HG03175 (cell line): ENCODE measurements around the gene ADPRH.
"Not testable (repeated sequence)": the region's sequence is repeated elsewhere in the genome, so short reads cannot be mapped to it uniquely, and the experiment has no call there.

ENCODE experiments used
- ATAC-seq: cut with Tn5 transposase; IDR thresholded peaks from one replicate; pipeline ENCODE4 v1.9.1; 2021; ENCODE audit warnings: mild to moderate bottlenecking, moderate library complexity; ENCODE audit not compliant: unreplicated experiment

Gene ADPRH

GRCh38 chr3:119579366-119580066, at the start of gene ADPRH:
Gene ADPRH (plus strand): TSS chr3:119579492. CDS start chr3:119582170, 2,678 bp downstream.
- ATAC-seq: peak; percentile 65

GRCh38 chr3:119529883-119530282, 49.4 kb upstream of the ADPRH start:
- ATAC-seq: no peak

GRCh38 chr3:119530456-119530855, 48.8 kb upstream of the ADPRH start:
- ATAC-seq: no peak

GRCh38 chr3:119531151-119531550, 48.1 kb upstream of the ADPRH start:
- ATAC-seq: no peak

GRCh38 chr3:119534296-119534695, 45.0 kb upstream of the ADPRH start:
- no peak for ATAC-seq

GRCh38 chr3:119536757-119537156, 42.5 kb upstream of the ADPRH start:
- ATAC-seq: no peak

GRCh38 chr3:119538772-119539171, 40.5 kb upstream of the ADPRH start:
- ATAC-seq: no peak

- no peak for ATAC-seq
Measured at GRCh38 chr3:119541547-119541946, 37.7 kb upstream of the ADPRH start.

GRCh38 chr3:119542168-119542767, 37.0 kb upstream of the ADPRH start:
- ATAC-seq: no peak

- ATAC-seq: no peak
Measured at GRCh38 chr3:119543147-119543546, 36.1 kb upstream of the ADPRH start.

- ATAC-seq: no peak
Measured at GRCh38 chr3:119547227-119547626, 32.1 kb upstream of the ADPRH start.

- ATAC-seq: no peak
Measured at GRCh38 chr3:119548341-119548740, 31.0 kb upstream of the ADPRH start.

GRCh38 chr3:119550192-119550910, 28.9 kb upstream of the ADPRH start:
- peak; percentile 29 for ATAC-seq

GRCh38 chr3:119551598-119551997, 27.7 kb upstream of the ADPRH start:
- ATAC-seq: no peak

- ATAC-seq: not testable (repeated sequence)
Measured at GRCh38 chr3:119552928-119553327, 26.4 kb upstream of the ADPRH start.

GRCh38 chr3:119553823-119554415, 25.4 kb upstream of the ADPRH start:
- no peak for ATAC-seq

- ATAC-seq: no peak
Measured at GRCh38 chr3:119555309-119555735, 24.0 kb upstream of the ADPRH start.

- no peak for ATAC-seq
Measured at GRCh38 chr3:119555929-119556328, 23.4 kb upstream of the ADPRH start.

- ATAC-seq: no peak
Measured at GRCh38 chr3:119557192-119557876, 22.0 kb upstream of the ADPRH start.

- ATAC-seq: no peak
Measured at GRCh38 chr3:119557877-119558269, 21.4 kb upstream of the ADPRH start.
